ENCODE data around the gene KRT3.

The KRT3 gene

GRCh38 chr12:52791271-52792184, 4.4 kb downstream of the KRT3 start:
- no peaks in the 10 kb centered on the region for H3K36me3 Mint-ChIP-seq
- ATAC-seq (replicated peaks): peak; percentile 11 to 36
- H3K27me3 Mint-ChIP-seq: peaks cover 34 to 51% of the 10 kb centered on the region in 2 donors
- H3K4me1 Mint-ChIP-seq: peaks cover 5 to 10% of the 10 kb centered on the region in 2 donors
- H3K27ac Mint-ChIP-seq: no peak overlapping the region
- no peaks in the 10 kb centered on the region for H3K9me3 Mint-ChIP-seq
- DNase-seq: no peak
- no peak overlapping the region for H3K4me3 Mint-ChIP-seq

- Mint-ChIP-seq H3K4me3 (no peak overlapping the region), H3K36me3 (no peaks in the 10 kb centered on the region), H3K27me3 (peaks cover 34 to 52% of the 10 kb centered on the region in 2 donors), H3K27ac (no peak overlapping the region), H3K4me1 (peaks cover 5 to 10% of the 10 kb centered on the region in 2 donors), H3K9me3 (peaks cover 2 to 3% of the 10 kb centered on the region in 2 donors)
- no peak for ATAC-seq (replicated peaks)
- DNase-seq: no peak
Observed at GRCh38 chr12:52790427-52791270, 5.3 kb downstream of the KRT3 start.

DNA sequence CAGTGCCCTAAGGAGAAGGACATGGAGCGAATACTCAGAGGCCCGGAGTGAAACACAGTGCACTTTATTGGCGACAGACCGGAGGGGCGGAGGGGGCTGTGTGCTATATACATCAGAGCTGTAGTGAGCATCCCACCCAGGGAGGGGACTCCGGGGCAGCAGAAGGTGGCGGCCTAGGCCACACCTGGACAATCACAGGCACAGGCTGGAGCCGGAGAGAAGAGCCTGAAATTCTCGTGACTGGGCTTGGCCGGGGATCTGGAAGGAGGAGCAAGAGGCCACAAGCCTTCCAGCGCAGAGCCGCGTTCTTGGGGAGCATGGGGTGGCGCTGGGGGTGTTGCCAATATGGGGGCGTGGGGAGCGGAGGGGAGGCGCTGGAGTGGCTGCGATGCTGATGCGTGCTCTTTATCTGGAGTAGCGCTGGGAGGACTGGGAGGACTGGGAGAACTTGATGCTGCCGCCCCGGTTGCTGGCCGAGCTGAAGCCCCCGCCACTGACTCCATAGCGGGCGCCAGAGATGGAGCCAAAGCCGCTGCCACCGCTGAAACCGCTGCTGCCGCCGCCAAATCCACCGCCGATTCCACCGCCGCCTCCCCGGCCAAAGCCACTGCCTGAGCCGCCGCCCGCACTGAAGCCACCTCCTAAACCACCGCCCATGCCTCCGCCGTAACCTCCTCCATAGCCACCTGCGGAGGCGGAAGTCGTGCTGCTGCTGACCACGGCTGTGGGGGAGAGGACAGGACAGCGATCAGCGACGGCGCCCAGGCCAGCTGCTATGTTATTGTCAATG, 6.1 kb downstream of the KRT3 start:
- Mint-ChIP-seq H3K4me1 (peaks cover 5 to 10% of the 10 kb centered on the region in 2 donors), H3K27ac (no peak overlapping the region), H3K4me3 (no peak overlapping the region), H3K36me3 (no peaks in the 10 kb centered on the region), H3K9me3 (peaks cover 2 to 4% of the 10 kb centered on the region in 2 donors), H3K27me3 (peaks cover 38 to 56% of the 10 kb centered on the region in 2 donors)
- ATAC-seq (replicated peaks) (no peak), DNase-seq (no peak)

GRCh38 chr12:52788876-52789636, 6.9 kb downstream of the KRT3 start:
- no peak overlapping the region for H3K27ac Mint-ChIP-seq
- DNase-seq (no peak), ATAC-seq (replicated peaks) (no peak)
- peaks cover 5% of the 10 kb centered on the region in 2 donors for H3K4me1 Mint-ChIP-seq
- no peaks in the 10 kb centered on the region for H3K36me3 Mint-ChIP-seq
- H3K9me3 Mint-ChIP-seq: peaks cover 2 to 4% of the 10 kb centered on the region in 2 donors
- peaks cover 42 to 64% of the 10 kb centered on the region in 2 donors for H3K27me3 Mint-ChIP-seq
- no peak overlapping the region for H3K4me3 Mint-ChIP-seq

DNA sequence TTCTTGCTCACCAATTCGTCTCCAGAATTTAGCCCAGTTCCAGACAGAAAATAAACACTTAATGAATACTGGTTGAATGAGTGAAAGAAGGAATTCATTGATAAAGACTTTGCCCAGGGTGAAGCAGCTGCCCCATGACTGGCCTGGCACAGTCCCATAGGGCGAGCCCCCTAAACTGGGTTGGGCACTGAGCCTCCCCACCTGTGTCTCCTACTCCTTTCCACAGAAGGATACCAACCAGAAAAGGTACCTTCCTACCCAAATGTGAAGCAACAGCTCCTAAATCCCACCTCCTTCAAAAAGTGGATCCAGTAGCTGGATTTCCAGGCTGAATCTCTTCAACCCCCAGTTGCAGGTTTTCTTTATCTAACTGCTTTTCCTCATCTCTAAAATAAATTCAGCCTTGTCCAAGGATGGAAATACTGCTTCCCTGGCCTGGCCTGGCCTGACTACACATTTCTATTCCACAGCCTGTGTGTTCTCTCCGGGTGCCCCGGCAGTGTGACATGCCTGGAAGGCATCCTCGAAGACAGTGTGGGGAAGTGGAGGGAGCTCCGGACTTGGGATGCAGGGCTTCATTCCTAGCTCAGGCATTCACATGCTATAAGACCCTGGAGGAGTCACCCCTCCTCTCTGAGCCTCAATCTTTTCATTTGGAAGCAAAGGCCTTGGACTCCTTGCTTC, 7.6 kb downstream of the KRT3 start:
- Mint-ChIP-seq H3K27me3 (peaks cover 46 to 67% of the 10 kb centered on the region in 2 donors), H3K9me3 (peaks cover 2 to 4% of the 10 kb centered on the region in 2 donors), H3K36me3 (no peaks in the 10 kb centered on the region), H3K27ac (no peak overlapping the region), H3K4me1 (peaks cover 5% of the 10 kb centered on the region in 2 donors), H3K4me3 (no peak overlapping the region)
- ATAC-seq (replicated peaks): no peak
- no peak for DNase-seq

GRCh38 chr12:52787324-52788191, 8.4 kb downstream of the KRT3 start:
- Mint-ChIP-seq H3K27ac (no peak overlapping the region), H3K36me3 (no peaks in the 10 kb centered on the region), H3K4me3 (no peak overlapping the region), H3K9me3 (peaks cover 2 to 4% of the 10 kb centered on the region in 2 donors), H3K4me1 (peaks cover 4 to 5% of the 10 kb centered on the region in 2 donors), H3K27me3 (peaks cover 47 to 65% of the 10 kb centered on the region in 2 donors)
- DNase-seq (no peak), ATAC-seq (replicated peaks) (no peak)

- no peak overlapping the region for H3K27ac Mint-ChIP-seq
- DNase-seq: no peak
- no peaks in the 10 kb centered on the region for H3K36me3 Mint-ChIP-seq
- H3K4me1 Mint-ChIP-seq: peaks cover 0 to 2% of the 10 kb centered on the region in 2 donors
- H3K9me3 Mint-ChIP-seq: peaks cover 2 to 4% of the 10 kb centered on the region in 2 donors
- H3K4me3 Mint-ChIP-seq: no peak overlapping the region
- H3K27me3 Mint-ChIP-seq: peaks cover 37 to 52% of the 10 kb centered on the region in 2 donors
- ATAC-seq (replicated peaks): no peak
Observed at GRCh38 chr12:52784909-52785308, 11.0 kb downstream of the KRT3 start.

DNA sequence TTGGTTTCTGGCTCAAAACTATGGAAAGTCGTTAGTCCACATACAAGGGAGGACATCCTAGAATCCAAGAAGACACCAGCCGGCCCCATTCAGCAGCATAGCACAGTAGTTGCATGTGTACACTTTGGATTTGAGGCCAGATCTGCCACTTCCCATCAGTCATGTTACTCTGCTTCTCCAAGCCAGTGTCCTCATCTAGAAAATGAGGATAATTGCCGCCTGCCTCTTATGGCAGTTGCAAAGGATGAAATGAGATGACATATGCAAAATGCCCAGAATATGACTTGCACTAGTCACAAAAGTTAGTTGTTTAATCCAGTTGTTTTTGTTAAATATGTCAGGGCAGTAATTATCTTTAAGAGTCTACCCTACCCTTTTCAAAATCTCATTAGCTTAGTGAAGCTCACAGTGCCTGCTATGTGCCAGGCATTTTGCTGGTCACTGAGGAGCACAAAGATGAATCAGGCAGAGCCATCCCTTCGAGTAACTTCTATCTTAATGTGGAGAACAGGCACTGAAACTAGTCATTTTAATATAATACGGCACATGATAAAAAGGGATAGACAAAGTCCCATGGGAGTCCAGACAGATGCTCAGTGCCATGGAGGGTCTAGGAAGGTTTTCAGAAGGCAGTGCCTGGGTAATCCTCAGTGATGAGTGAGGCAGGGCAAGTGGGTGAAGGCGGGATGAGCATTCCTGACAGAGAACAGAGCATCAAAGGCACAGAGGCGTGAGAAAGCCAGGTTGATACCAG, 12.2 kb downstream of the KRT3 start:
- Mint-ChIP-seq H3K9me3 (peaks cover 2 to 4% of the 10 kb centered on the region in 2 donors), H3K36me3 (no peaks in the 10 kb centered on the region)

GRCh38 chr12:52782502-52782901, 13.4 kb downstream of the KRT3 start:
- Mint-ChIP-seq H3K27me3 (peaks cover 28 to 39% of the 10 kb centered on the region in 2 donors), H3K27ac (no peak overlapping the region), H3K4me3 (no peak overlapping the region), H3K9me3 (peaks cover 2 to 4% of the 10 kb centered on the region in 2 donors), H3K4me1 (no peaks in the 10 kb centered on the region), H3K36me3 (no peaks in the 10 kb centered on the region)
- DNase-seq (no peak), ATAC-seq (replicated peaks) (no peak)

More for the DNA sequence above, 12.2 kb downstream of the KRT3 start:
- DNase-seq (no peak), ATAC-seq (replicated peaks) (no peak)
- Mint-ChIP-seq H3K4me3 (no peak overlapping the region), H3K27me3 (peaks cover 29 to 45% of the 10 kb centered on the region in 2 donors), H3K4me1 (no peaks in the 10 kb centered on the region), H3K27ac (no peak overlapping the region)

GRCh38 chr12:52781399-52782082, 14.4 kb downstream of the KRT3 start:
- peaks cover 2 to 4% of the 10 kb centered on the region in 2 donors for H3K9me3 Mint-ChIP-seq
- H3K27me3 Mint-ChIP-seq: peaks cover 28 to 46% of the 10 kb centered on the region in 2 donors
- no peak for ATAC-seq (replicated peaks)
- no peaks in the 10 kb centered on the region for H3K36me3 Mint-ChIP-seq
- H3K27ac Mint-ChIP-seq: no peak overlapping the region
- H3K4me1 Mint-ChIP-seq: no peaks in the 10 kb centered on the region
- no peak for DNase-seq
- no peak overlapping the region for H3K4me3 Mint-ChIP-seq

DNA sequence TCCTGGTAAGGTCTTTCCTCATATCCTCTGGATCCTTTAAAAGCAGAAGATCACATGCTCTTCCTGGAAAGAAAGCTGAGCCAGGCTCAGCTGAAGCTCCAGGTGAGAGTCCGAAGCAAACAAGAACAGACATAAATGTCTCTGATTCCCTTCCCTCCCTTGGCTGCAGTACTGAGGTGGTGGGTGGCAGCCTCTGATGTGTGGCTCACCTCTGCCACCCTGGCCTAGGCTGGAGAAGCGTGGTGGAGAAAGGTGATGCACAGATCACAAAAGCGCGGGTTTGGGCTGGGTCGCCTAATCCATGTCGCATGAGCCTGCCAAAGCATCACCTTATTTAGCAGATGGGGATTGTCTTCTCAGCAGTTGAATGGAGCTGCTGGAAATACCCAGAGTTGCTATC, 16.0 kb downstream of the KRT3 start:
- Mint-ChIP-seq H3K4me3 (no peak overlapping the region), H3K36me3 (no peaks in the 10 kb centered on the region)

More for the DNA sequence above, 16.0 kb downstream of the KRT3 start:
- DNase-seq: no peak
- Mint-ChIP-seq H3K27me3 (peaks cover 24 to 39% of the 10 kb centered on the region in 2 donors), H3K27ac (no peak overlapping the region), H3K4me1 (no peaks in the 10 kb centered on the region), H3K9me3 (no peaks in the 10 kb centered on the region)
- ATAC-seq (replicated peaks): no peak
